Loucy (cell line): ENCODE measurements around the gene PTPRS.

Experiments
- H2AFZ ChIP-seq: fragments of 200-600 bp; sonication (generic); 2 replicates; pipeline ENCODE4 v1.6.0; 2016; ENCODE audit warnings: antibody characterized with exemption, mild to moderate bottlenecking, low read length, moderate library complexity
- H3F3A ChIP-seq: fragments of 200-600 bp; 2 replicates; pipeline ENCODE4 v1.6.0; 2016; ENCODE audit warnings: antibody characterized with exemption, low read depth, mild to moderate bottlenecking
- H3K27me3 ChIP-seq: fragments of 200-600 bp; sonication (generic); 2 replicates; pipeline ENCODE4 v1.6.1; 2014; ENCODE audit warnings: low read length, mild to moderate bottlenecking; ENCODE audit not compliant: insufficient read depth, poor library complexity, severe bottlenecking
- H3K36me3 ChIP-seq: fragments of 200-600 bp; sonication (generic); 2 replicates; pipeline ENCODE4 v1.6.1; 2016; ENCODE audit warnings: low read length; ENCODE audit not compliant: insufficient read depth
- H3K4me1 ChIP-seq: fragments of 200-600 bp; sonication (generic); 2 replicates; pipeline ENCODE4 v1.5.1; 2014; ENCODE audit warnings: low read length, mild to moderate bottlenecking; ENCODE audit not compliant: insufficient read depth, poor library complexity, severe bottlenecking
- H3K4me2 ChIP-seq: fragments of 200-600 bp; sonication (generic); 2 replicates; pipeline ENCODE4 v1.6.0; 2014; ENCODE audit warnings: antibody characterized with exemption, low read length, low read depth, mild to moderate bottlenecking; ENCODE audit not compliant: poor library complexity, severe bottlenecking
- H3K4me3 ChIP-seq: fragments of 200-600 bp; sonication (generic); 2 replicates; pipeline ENCODE4 v1.5.1; 2014; ENCODE audit warnings: low read length, mild to moderate bottlenecking, mixed read lengths; ENCODE audit not compliant: poor library complexity, severe bottlenecking
- H3K79me2 ChIP-seq: fragments of 200-600 bp; sonication (generic); 2 replicates; pipeline ENCODE4 v1.6.1; 2014; ENCODE audit warnings: low read length; ENCODE audit not compliant: insufficient read depth
- H3K9ac ChIP-seq: fragments of 200-600 bp; sonication (generic); 2 replicates; pipeline ENCODE4 v1.6.0; 2014; ENCODE audit warnings: mild to moderate bottlenecking, low read depth, low read length, moderate library complexity; ENCODE audit not compliant: poor library complexity, severe bottlenecking
- H3K9me2 ChIP-seq: fragments of 200-600 bp; sonication (generic); replicated peaks from 2 replicates; pipeline ENCODE4 v1.6.1; 2016; ENCODE audit warnings: low read depth, low read length, mixed read lengths
- H3K9me3 ChIP-seq: fragments of 200-600 bp; sonication (generic); 2 replicates; pipeline ENCODE4 v1.6.1; 2014; ENCODE audit warnings: mild to moderate bottlenecking, antibody characterized with exemption, low read length, low read depth; ENCODE audit not compliant: insufficient read depth
- H4K20me1 ChIP-seq: fragments of 200-600 bp; sonication (generic); 2 replicates; pipeline ENCODE4 v1.6.0; 2014; ENCODE audit warnings: antibody characterized with exemption, low read length, mild to moderate bottlenecking; ENCODE audit not compliant: insufficient read depth, poor library complexity, severe bottlenecking
- CTCF ChIP-seq: fragments of 200-600 bp; sonication (generic); conservative IDR thresholded peaks from 2 replicates; pipeline ENCODE4 v1.5.1; 2014; ENCODE audit warnings: mild to moderate bottlenecking, antibody characterized with exemption, low read length
- EZH2phosphoT487 ChIP-seq: fragments of 200-600 bp; IDR thresholded peaks from 2 replicates; pipeline ENCODE4 v1.6.1; 2018; ENCODE audit warnings: antibody characterized with exemption, mild to moderate bottlenecking, moderate library complexity, borderline replicate concordance

PTPRS gene

GRCh38 chr19:5372572-5373200 is 32.1 kb upstream of the PTPRS start:
- TF ChIP-seq CTCF (no peak), EZH2phosphoT487 (no peak)
- H3K9ac ChIP-seq = no peak overlapping the region

GRCh38 chr19:5369962-5370367 is 29.4 kb upstream of the PTPRS start:
- Histone ChIP-seq H3K4me3 (no peak overlapping the region), H3K4me2 (no peak overlapping the region), H3K9me3 (no peaks in the 10 kb centered on the region), H3K9me2 (no peaks in the 10 kb centered on the region), H3K4me1 (no peaks in the 10 kb centered on the region), H3K79me2 (no peaks in the 10 kb centered on the region), H3K9ac (no peak overlapping the region), H3F3A (no peaks in the 10 kb centered on the region), H2AFZ (no peak overlapping the region), H3K27me3 (no peaks in the 10 kb centered on the region), H4K20me1 (no peaks in the 10 kb centered on the region), H3K36me3 (no peaks in the 10 kb centered on the region)
- TF ChIP-seq CTCF (peak; percentile 70), EZH2phosphoT487 (no peak)

More at GRCh38 chr19:5372572-5373200, 32.1 kb upstream of the PTPRS start:
- H4K20me1 ChIP-seq = no peaks in the 10 kb centered on the region
- H3K4me3 ChIP-seq = no peak overlapping the region
- H3K27me3 ChIP-seq = no peaks in the 10 kb centered on the region
- no peak overlapping the region for H2AFZ ChIP-seq
- no peaks in the 10 kb centered on the region for H3K79me2 ChIP-seq
- H3F3A ChIP-seq = no peaks in the 10 kb centered on the region
- no peaks in the 10 kb centered on the region for H3K9me2 ChIP-seq
- no peaks in the 10 kb centered on the region for H3K4me1 ChIP-seq
- H3K4me2 ChIP-seq = no peak overlapping the region
- H3K36me3 ChIP-seq = no peaks in the 10 kb centered on the region
- H3K9me3 ChIP-seq = no peaks in the 10 kb centered on the region

GRCh38 chr19:5369304-5369703 is 28.7 kb upstream of the PTPRS start:
- Histone ChIP-seq H3K36me3 (no peaks in the 10 kb centered on the region), H3K79me2 (no peaks in the 10 kb centered on the region), H3K9me3 (no peaks in the 10 kb centered on the region), H3F3A (no peaks in the 10 kb centered on the region), H2AFZ (no peak overlapping the region), H3K9me2 (no peaks in the 10 kb centered on the region), H4K20me1 (no peaks in the 10 kb centered on the region), H3K4me1 (no peaks in the 10 kb centered on the region), H3K4me2 (no peak overlapping the region), H3K27me3 (no peaks in the 10 kb centered on the region), H3K9ac (no peak overlapping the region), H3K4me3 (no peak overlapping the region)
- TF ChIP-seq EZH2phosphoT487 = no peak
- no peak for TF ChIP-seq CTCF
